OCI-LY3 (cell line): ENCODE data around the gene CIB4.
A peak's percentile ranks its signal among the peaks of the same experiment; 100 is the strongest.

Source experiments
- H2AFZ ChIP-seq: fragments of 200-600, 300-600 bp; shearing (Covaris generic); 2 replicates; pipeline ENCODE4 v1.6.0; 2014; ENCODE audit warnings: antibody characterized with exemption, low read depth, low read length
- H3K27ac ChIP-seq: fragments of 200-600, 300-600 bp; sonication (generic); 2 replicates; pipeline ENCODE4 v1.5.1; 2014; ENCODE audit warnings: mild to moderate bottlenecking, low read length, moderate library complexity, mixed read lengths
- H3K27me3 ChIP-seq: fragments of 200-600, 300-600 bp; sonication (generic); 2 replicates; pipeline ENCODE4 v1.6.1; 2014; ENCODE audit warnings: low read depth, low read length, mixed read lengths
- H3K36me3 ChIP-seq: fragments of 200-600, 300-600 bp; sonication (generic); replicated peaks from 2 replicates; pipeline ENCODE3; 2014; ENCODE audit warnings: low read depth, low read length, mixed read lengths
- H3K4me1 ChIP-seq: fragments of 300-600, 200-600 bp; sonication (generic); 2 replicates; pipeline ENCODE4 v1.6.1; 2014; ENCODE audit warnings: low read length, mixed read lengths
- H3K4me2 ChIP-seq: fragments of 200-600, 300-600 bp; sonication (generic); 2 replicates; pipeline ENCODE4 v1.6.1; 2014; ENCODE audit warnings: low read length, mixed read lengths
- H3K4me3 ChIP-seq: fragments of 300-600, 200-600 bp; sonication (generic); 2 replicates; pipeline ENCODE4 v1.5.1; 2014; ENCODE audit warnings: antibody characterized with exemption, mild to moderate bottlenecking, low read length, moderate library complexity
- H3K79me2 ChIP-seq: fragments of 300-600, 200-600 bp; shearing (Covaris generic); 2 replicates; pipeline ENCODE4 v1.6.1; 2014; ENCODE audit warnings: mild to moderate bottlenecking, low read length, mixed read lengths
- H3K9ac ChIP-seq: fragments of 300-600, 200-600 bp; shearing (Covaris generic); 2 replicates; pipeline ENCODE4 v1.6.0; 2014; ENCODE audit warnings: mild to moderate bottlenecking, low read length, moderate library complexity
- H3K9me3 ChIP-seq: fragments of 200-600, 300-600 bp; shearing (Covaris generic); 2 replicates; pipeline ENCODE4 v1.6.1; 2014; ENCODE audit warnings: low read length, mixed read lengths; ENCODE audit not compliant: insufficient read depth
- H4K20me1 ChIP-seq: fragments of 200-600, 300-600 bp; sonication (generic); 2 replicates; pipeline ENCODE4 v1.6.1; 2016; ENCODE audit warnings: low read length, mixed read lengths; ENCODE audit not compliant: insufficient read depth
- EZH2phosphoT487 ChIP-seq: fragments of 200-600 bp; shearing (Covaris generic); IDR thresholded peaks from 2 replicates; pipeline ENCODE4 v1.6.1; 2018; ENCODE audit warnings: antibody characterized with exemption, mixed run types, low read depth
- TF ChIP-seq, protein P1 (sequence below): fragments of 200-600, 300-600 bp; sonication (generic); IDR thresholded peaks from 2 replicates; pipeline ENCODE4 v1.5.1; 2014; ENCODE audit warnings: antibody characterized with exemption, low read length, low read depth

Gene CIB4

DNA sequence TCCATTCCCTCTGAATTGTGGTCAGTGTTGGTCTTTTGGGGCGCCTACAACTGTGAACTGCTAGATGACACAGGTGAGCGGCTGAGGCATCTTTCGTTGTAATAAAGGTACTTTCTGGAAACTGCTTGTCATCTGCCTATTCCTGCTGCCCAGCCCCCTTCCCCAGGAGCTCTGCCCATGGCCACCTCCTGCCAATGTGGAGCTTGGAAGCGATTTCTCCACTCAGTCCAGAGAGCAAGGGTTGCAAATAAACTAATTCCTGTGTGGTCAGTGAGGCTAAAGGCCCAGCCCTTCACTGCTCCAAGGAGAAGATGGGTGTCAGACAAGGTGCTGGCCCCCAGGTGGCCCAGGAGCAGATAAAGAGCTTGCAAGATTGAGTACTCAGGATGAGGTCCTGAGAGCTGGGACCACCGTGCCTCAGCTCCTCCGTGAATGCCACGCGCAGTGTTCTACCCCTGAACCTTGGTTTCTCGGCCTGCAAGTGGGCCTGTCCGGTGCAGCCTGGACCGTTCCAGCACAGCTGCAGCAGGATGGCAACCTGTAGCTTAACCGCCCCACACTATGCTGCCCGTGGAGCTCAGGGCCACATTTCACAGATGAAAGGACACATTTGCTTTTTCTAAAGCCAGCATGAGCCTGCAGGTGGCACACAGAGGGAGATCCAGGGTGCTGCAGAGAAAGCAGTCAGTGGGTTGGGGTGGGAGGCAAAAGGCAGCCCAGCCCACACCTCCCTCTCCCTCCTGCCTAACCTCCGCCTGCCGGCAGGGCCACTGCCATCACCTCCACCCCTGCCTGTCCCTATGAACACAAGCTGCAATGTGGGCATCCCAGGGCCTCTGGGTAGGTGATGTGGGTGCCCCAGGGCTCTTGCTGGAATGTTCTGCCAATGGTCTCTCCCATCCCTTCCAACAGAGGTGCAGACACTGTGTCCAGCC lies 84.6 kb downstream of the CIB4 start:
- Histone ChIP-seq H4K20me1 (no peaks in the 10 kb centered on the region), H2AFZ (no peak overlapping the region), H3K4me2 (no peak overlapping the region), H3K4me1 (no peaks in the 10 kb centered on the region), H3K79me2 (no peaks in the 10 kb centered on the region), H3K9me3 (no peaks in the 10 kb centered on the region), H3K27ac (no peak overlapping the region), H3K9ac (no peak overlapping the region), H3K36me3 (no peaks in the 10 kb centered on the region), H3K27me3 (peaks cover 45% of the 10 kb centered on the region), H3K4me3 (no peak overlapping the region)
- TF ChIP-seq EZH2phosphoT487: no peak
- TF ChIP-seq, protein P1, sequence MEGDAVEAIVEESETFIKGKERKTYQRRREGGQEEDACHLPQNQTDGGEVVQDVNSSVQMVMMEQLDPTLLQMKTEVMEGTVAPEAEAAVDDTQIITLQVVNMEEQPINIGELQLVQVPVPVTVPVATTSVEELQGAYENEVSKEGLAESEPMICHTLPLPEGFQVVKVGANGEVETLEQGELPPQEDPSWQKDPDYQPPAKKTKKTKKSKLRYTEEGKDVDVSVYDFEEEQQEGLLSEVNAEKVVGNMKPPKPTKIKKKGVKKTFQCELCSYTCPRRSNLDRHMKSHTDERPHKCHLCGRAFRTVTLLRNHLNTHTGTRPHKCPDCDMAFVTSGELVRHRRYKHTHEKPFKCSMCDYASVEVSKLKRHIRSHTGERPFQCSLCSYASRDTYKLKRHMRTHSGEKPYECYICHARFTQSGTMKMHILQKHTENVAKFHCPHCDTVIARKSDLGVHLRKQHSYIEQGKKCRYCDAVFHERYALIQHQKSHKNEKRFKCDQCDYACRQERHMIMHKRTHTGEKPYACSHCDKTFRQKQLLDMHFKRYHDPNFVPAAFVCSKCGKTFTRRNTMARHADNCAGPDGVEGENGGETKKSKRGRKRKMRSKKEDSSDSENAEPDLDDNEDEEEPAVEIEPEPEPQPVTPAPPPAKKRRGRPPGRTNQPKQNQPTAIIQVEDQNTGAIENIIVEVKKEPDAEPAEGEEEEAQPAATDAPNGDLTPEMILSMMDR: no peak

DNA sequence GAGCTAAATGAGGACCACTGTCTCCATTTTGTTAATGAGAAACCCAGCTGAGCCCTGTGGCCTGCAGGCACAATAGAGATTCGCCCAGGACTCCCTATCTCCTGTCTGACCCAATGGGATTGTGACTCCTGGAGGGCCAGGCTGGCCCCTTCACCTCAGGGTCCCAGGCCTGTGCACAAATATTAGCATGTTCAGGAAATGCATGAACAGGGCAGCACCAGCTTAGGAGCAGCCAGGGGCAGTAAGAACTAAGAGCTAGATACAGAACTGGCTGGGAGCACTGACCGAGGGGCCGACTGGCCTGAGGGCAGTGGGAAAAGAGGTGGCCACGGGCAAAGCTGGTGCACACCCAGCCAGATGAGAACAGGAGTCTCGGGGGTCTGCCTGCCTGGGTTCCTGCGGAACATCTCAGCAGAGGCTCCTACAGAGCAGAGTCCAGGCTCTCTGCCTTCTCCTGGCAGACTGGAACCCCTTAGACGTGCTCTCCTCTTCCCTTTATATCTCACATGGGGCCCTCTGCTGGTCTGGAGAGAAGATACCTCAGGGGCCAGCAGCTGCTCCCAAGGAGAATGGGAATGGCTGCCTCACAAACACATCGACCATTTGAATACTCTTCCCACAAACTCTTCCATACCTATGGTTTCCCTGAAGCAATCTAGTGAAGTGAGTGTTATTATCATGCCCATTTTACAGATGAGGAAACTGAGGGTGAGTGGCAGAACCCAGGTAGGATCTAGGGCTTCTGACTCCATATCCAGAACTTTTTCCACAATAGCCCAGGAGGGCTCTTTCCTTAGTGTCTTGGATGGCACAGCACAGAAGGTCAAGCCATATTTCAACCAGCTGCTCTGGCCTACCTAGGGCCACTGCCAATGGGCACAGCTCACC lies 85.7 kb downstream of the CIB4 start:
- H3K27ac ChIP-seq: no peak overlapping the region
- TF ChIP-seq, protein P1: peak; percentile 31; the same call in 1 of the 2 replicates
- no peak for TF ChIP-seq EZH2phosphoT487
- no peak overlapping the region for H3K4me3 ChIP-seq
- H3K36me3 ChIP-seq: no peaks in the 10 kb centered on the region
- no peaks in the 10 kb centered on the region for H4K20me1 ChIP-seq
- H3K79me2 ChIP-seq: no peaks in the 10 kb centered on the region
- peaks cover 45% of the 10 kb centered on the region for H3K27me3 ChIP-seq
- no peak overlapping the region for H3K4me2 ChIP-seq
- no peak overlapping the region for H2AFZ ChIP-seq
- H3K9me3 ChIP-seq: no peaks in the 10 kb centered on the region
- no peak overlapping the region for H3K9ac ChIP-seq
- H3K4me1 ChIP-seq: no peaks in the 10 kb centered on the region

DNA sequence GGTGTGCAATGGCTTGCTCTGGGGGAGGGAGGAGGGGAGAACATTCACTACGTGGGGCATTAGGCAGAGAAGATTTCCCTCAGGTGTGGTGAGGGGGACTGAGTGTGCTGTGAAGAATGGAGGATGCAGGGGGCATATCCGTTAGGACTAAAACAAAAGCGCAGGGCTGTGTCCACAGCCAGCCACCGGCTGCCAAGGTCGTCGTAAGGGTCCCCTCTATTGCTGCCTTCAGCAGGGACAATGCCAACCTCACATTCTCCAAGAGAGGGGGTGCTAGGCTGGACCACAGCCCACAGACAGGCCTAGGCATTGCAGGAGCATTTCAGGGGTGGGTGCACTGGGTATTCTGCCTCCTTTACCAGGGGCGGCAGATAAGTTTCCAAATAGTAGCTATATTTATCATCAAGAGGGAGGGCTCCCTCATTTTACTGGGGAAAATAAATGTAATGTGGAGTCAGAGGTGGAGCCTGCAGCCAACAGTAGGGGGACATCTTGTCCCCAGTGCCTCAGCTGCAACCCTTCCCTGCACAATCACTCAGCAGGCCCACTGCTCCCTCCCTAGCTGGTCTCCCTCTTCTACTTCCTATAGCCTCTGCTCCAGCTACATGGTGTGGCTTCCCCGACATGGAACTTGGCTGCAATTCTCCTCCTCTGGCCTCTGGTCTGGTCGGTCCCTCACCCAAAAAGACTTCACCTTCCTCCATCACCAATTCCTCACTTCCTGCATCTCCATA lies 88.4 kb downstream of the CIB4 start:
- Histone ChIP-seq H3K9ac (no peak overlapping the region), H4K20me1 (no peaks in the 10 kb centered on the region), H3K27ac (no peak overlapping the region), H3K27me3 (peaks cover 28% of the 10 kb centered on the region), H2AFZ (no peak overlapping the region), H3K36me3 (no peaks in the 10 kb centered on the region), H3K4me1 (no peaks in the 10 kb centered on the region), H3K4me2 (no peak overlapping the region), H3K79me2 (no peaks in the 10 kb centered on the region), H3K9me3 (no peaks in the 10 kb centered on the region), H3K4me3 (no peak overlapping the region)
- TF ChIP-seq, protein P1: no peak
- TF ChIP-seq EZH2phosphoT487: no peak
